Fibroblast of lung (primary cell): ENCODE measurements around the gene NFATC2.

ENCODE experiments used
- EZH2 ChIP-seq: IDR thresholded peaks from 2 replicates; pipeline ENCODE4 v1.5.1; 2012; ENCODE audit warnings: low read length, control low read depth, mild to moderate bottlenecking; ENCODE audit errors: missing control alignments
- TF ChIP-seq, protein P1 (sequence below), 2 donors: IDR thresholded peaks in 1 of 2; conservative IDR thresholded peaks in 1 of 2; 1 replicate in 1 of 2; 2 replicates in 1 of 2; pipeline ENCODE4 v1.5.1; 2011 to 2012; ENCODE audit warnings: low read length in 2 of 2, control low read depth in 1 of 2, inconsistent platforms in 1 of 2, low read depth in 1 of 2, mild to moderate bottlenecking in 1 of 2

DNA sequence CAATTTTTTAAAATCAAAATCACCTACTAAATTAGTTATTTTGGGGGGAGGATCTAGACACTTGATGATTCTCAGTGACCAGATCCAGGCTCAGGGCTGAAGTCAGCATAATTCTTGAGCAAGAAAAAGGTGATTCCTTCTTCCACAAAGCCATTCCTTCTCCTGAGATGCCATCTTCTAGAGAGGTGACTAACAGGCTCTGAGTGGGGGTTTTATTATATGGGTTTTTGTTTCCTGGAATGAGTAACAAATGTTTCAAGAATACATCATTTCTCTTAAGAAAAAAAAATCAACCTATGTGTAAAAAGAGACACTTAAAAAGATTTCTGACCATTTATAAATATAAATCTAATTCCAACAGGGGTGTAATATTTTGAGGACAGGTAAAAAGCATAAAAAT, 154.3 kb downstream of the NFATC2 start:
- TF ChIP-seq, protein P1, sequence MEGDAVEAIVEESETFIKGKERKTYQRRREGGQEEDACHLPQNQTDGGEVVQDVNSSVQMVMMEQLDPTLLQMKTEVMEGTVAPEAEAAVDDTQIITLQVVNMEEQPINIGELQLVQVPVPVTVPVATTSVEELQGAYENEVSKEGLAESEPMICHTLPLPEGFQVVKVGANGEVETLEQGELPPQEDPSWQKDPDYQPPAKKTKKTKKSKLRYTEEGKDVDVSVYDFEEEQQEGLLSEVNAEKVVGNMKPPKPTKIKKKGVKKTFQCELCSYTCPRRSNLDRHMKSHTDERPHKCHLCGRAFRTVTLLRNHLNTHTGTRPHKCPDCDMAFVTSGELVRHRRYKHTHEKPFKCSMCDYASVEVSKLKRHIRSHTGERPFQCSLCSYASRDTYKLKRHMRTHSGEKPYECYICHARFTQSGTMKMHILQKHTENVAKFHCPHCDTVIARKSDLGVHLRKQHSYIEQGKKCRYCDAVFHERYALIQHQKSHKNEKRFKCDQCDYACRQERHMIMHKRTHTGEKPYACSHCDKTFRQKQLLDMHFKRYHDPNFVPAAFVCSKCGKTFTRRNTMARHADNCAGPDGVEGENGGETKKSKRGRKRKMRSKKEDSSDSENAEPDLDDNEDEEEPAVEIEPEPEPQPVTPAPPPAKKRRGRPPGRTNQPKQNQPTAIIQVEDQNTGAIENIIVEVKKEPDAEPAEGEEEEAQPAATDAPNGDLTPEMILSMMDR (conservative IDR thresholded peaks at IDR 0.05 in 1 of 2, IDR thresholded peaks at IDR 0.05 in 1 of 2; ENCODE audit: low read depth in 1 of 2, low read length in 2 of 2): no peak
- no peak for TF ChIP-seq EZH2
